Astrocyte (in vitro differentiated cells and primary cell): Measurements from ENCODE around the gene DDX18. TPM values are rescaled to one million over a fixed set of nuclear protein-coding genes. Genes with fewer than 3 reads are reported as not detected.
A peak's percentile ranks its signal among the peaks of the same experiment; 100 is the strongest.

Source experiments
- DNase-seq: peaks from one replicate; pipeline ENCODE4 v3.0.0-alpha.2; 2010; ENCODE audit warnings: low read depth
- FAIRE-seq: peaks from 2 replicates; lab custom pipeline; 2011; peaks lifted over from hg19 to GRCh38; lab: Jason Lieb, UNC
- H2AFZ ChIP-seq: 2 replicates; pipeline ENCODE4 v1.6.0; 2012; ENCODE audit warnings: low read depth, low read length, inconsistent platforms
- H3K27ac ChIP-seq: 2 replicates; pipeline ENCODE4 v1.5.1; 2011; ENCODE audit warnings: low read depth, low read length, inconsistent platforms
- H3K27me3 ChIP-seq: 2 replicates; pipeline ENCODE4 v1.6.0; 2011; ENCODE audit warnings: low read length, inconsistent platforms; ENCODE audit not compliant: insufficient read depth
- H3K36me3 ChIP-seq: 2 replicates; pipeline ENCODE4 v1.5.1; 2011; ENCODE audit warnings: low read length, inconsistent platforms; ENCODE audit not compliant: insufficient read depth
- H3K4me1 ChIP-seq: 2 replicates; pipeline ENCODE4 v1.5.1; 2011; ENCODE audit warnings: low read length, inconsistent platforms; ENCODE audit not compliant: insufficient read depth
- H3K4me2 ChIP-seq: 2 replicates; pipeline ENCODE4 v1.6.0; 2012; ENCODE audit warnings: low read length, inconsistent platforms
- H3K4me3 ChIP-seq: 2 replicates; pipeline ENCODE4 v1.5.1; 2011; ENCODE audit warnings: low read depth, mild to moderate bottlenecking, low read length, inconsistent platforms; ENCODE audit not compliant: insufficient read depth
- H3K79me2 ChIP-seq: 2 replicates; pipeline ENCODE4 v1.6.0; 2012; ENCODE audit warnings: mild to moderate bottlenecking, low read length, inconsistent platforms; ENCODE audit not compliant: insufficient read depth
- H3K9ac ChIP-seq: 2 replicates; pipeline ENCODE4 v1.6.0; 2012; ENCODE audit warnings: mild to moderate bottlenecking, low read length, inconsistent platforms
- H3K9me3 ChIP-seq: 2 replicates; pipeline ENCODE4 v1.5.1; 2012; ENCODE audit warnings: low read depth, mild to moderate bottlenecking, low read length, inconsistent platforms; ENCODE audit not compliant: insufficient read depth
- H4K20me1 ChIP-seq: 2 replicates; pipeline ENCODE4 v1.6.0; 2012; ENCODE audit warnings: low read length, inconsistent platforms; ENCODE audit not compliant: insufficient read depth
- H3K27ac Mint-ChIP-seq: one replicate; pipeline ENCODE4 v1.8.0; 2021; ENCODE audit warnings: mild to moderate bottlenecking, mixed read lengths; ENCODE audit not compliant: unreplicated experiment
- H3K27me3 Mint-ChIP-seq: one replicate; pipeline ENCODE4 v1.8.0; 2021; ENCODE audit warnings: low read depth, mixed read lengths; ENCODE audit not compliant: unreplicated experiment
- H3K36me3 Mint-ChIP-seq: one replicate; pipeline ENCODE4 v1.8.0; 2021; ENCODE audit warnings: low read depth, mixed read lengths; ENCODE audit not compliant: unreplicated experiment
- H3K4me1 Mint-ChIP-seq: one replicate; pipeline ENCODE4 v1.8.0; 2021; ENCODE audit warnings: low read depth, mixed read lengths; ENCODE audit not compliant: unreplicated experiment
- H3K4me3 Mint-ChIP-seq: one replicate; pipeline ENCODE4 v1.8.0; 2021; ENCODE audit warnings: mild to moderate bottlenecking, moderate library complexity, mixed read lengths; ENCODE audit not compliant: unreplicated experiment
- H3K9me3 Mint-ChIP-seq: one replicate; pipeline ENCODE4 v1.8.0; 2021; ENCODE audit warnings: mild to moderate bottlenecking, mixed read lengths; ENCODE audit not compliant: unreplicated experiment
- CTCF ChIP-seq: IDR thresholded peaks from 2 replicates; pipeline ENCODE4 v1.5.1; 2011; ENCODE audit warnings: low read depth, mild to moderate bottlenecking, inconsistent platforms, low read length, moderate library complexity; ENCODE audit not compliant: insufficient read depth
- EZH2 ChIP-seq: IDR thresholded peaks from 2 replicates; pipeline ENCODE4 v1.6.1; 2012; ENCODE audit warnings: mild to moderate bottlenecking, low read length, inconsistent platforms; ENCODE audit not compliant: insufficient read depth
- total RNA-seq: library from RNA; stranded (reverse); gene quantifications from 2 replicates; pipeline ENCODE4 v1.2.1, GENCODE V29; 2021

The DDX18 gene
- total RNA-seq, 1 donor from 2014 or later, result 72.6 TPM

GRCh38 chr2:117859532-117859911 lies 45.0 kb downstream of the DDX18 start:
- Histone ChIP-seq H2AFZ (no peak overlapping the region), H3K4me3 (no peak overlapping the region), H3K27me3 (peaks cover 6% of the 10 kb centered on the region), H3K27ac (no peak overlapping the region), H3K4me2 (no peak overlapping the region), H3K4me1 (peaks cover 14% of the 10 kb centered on the region), H3K36me3 (no peaks in the 10 kb centered on the region), H3K79me2 (no peaks in the 10 kb centered on the region), H4K20me1 (no peaks in the 10 kb centered on the region), H3K9me3 (peaks cover 10% of the 10 kb centered on the region), H3K9ac (no peak overlapping the region)
- Mint-ChIP-seq H3K27ac (no peak overlapping the region), H3K4me3 (no peak overlapping the region), H3K4me1 (peaks cover 10% of the 10 kb centered on the region), H3K36me3 (peaks cover 2% of the 10 kb centered on the region), H3K27me3 (peaks cover 2% of the 10 kb centered on the region), H3K9me3 (peaks cover 9% of the 10 kb centered on the region)
- TF ChIP-seq EZH2 (no peak), CTCF (no peak)
- FAIRE-seq, result no peak
- no peak for DNase-seq

GRCh38 chr2:117859924-117860647 lies 45.6 kb downstream of the DDX18 start:
- H3K9me3 ChIP-seq, result peaks cover 10% of the 10 kb centered on the region
- peak overlapping the region; percentile 57 for H3K4me2 ChIP-seq
- peaks cover 6% of the 10 kb centered on the region for H3K27me3 ChIP-seq
- peaks cover 14% of the 10 kb centered on the region for H3K4me1 ChIP-seq
- Mint-ChIP-seq H3K4me1 (peaks cover 10% of the 10 kb centered on the region), H3K27ac (no peak overlapping the region), H3K4me3 (no peak overlapping the region), H3K9me3 (peaks cover 9% of the 10 kb centered on the region), H3K27me3 (peaks cover 2% of the 10 kb centered on the region), H3K36me3 (peaks cover 2% of the 10 kb centered on the region)
- H3K27ac ChIP-seq, result no peak overlapping the region
- no peak overlapping the region for H3K9ac ChIP-seq
- H3K4me3 ChIP-seq, result no peak overlapping the region
- no peak for TF ChIP-seq CTCF
- no peak for TF ChIP-seq EZH2
- no peaks in the 10 kb centered on the region for H4K20me1 ChIP-seq
- H2AFZ ChIP-seq, result no peak overlapping the region
- DNase-seq (no peak), FAIRE-seq (no peak)
- no peaks in the 10 kb centered on the region for H3K79me2 ChIP-seq
- H3K36me3 ChIP-seq, result no peaks in the 10 kb centered on the region

- Mint-ChIP-seq H3K4me1 (no peaks in the 10 kb centered on the region), H3K9me3 (peaks cover 9% of the 10 kb centered on the region), H3K27ac (no peak overlapping the region), H3K27me3 (peaks cover 2% of the 10 kb centered on the region), H3K36me3 (peaks cover 2% of the 10 kb centered on the region), H3K4me3 (no peak overlapping the region)
- Histone ChIP-seq H3K4me2 (no peak overlapping the region), H4K20me1 (no peaks in the 10 kb centered on the region), H3K4me3 (no peak overlapping the region), H3K79me2 (no peaks in the 10 kb centered on the region), H3K4me1 (no peaks in the 10 kb centered on the region), H2AFZ (no peak overlapping the region), H3K27me3 (peaks cover 6% of the 10 kb centered on the region), H3K36me3 (no peaks in the 10 kb centered on the region), H3K9ac (no peak overlapping the region), H3K27ac (no peak overlapping the region), H3K9me3 (peaks cover 10% of the 10 kb centered on the region)
- FAIRE-seq, result no peak
- TF ChIP-seq CTCF (no peak), EZH2 (no peak)
- no peak for DNase-seq
Measured at GRCh38 chr2:117862459-117862858, 48.0 kb downstream of the DDX18 start.
